ENCODE data around the gene IRGC. TPM values are rescaled to one million over a fixed set of nuclear protein-coding genes. Genes with fewer than 3 reads are reported as not detected.

The IRGC gene
- total and polyA plus RNA-seq, 2 of the 4 experiments (the other 2 are of a cell fraction) = not detected

GRCh38 chr19:43694553-43694952, 21.3 kb upstream of the IRGC start:
- H3K79me1 ChIP-seq (ENCODE audit: low read depth in 1 of 2, low read length in 2 of 2) = no peaks in the 10 kb centered on the region
- dilution Hi-C loops (cut with HindIII; ENCODE audit: low sequenced_read_pairs, unreplicated experiment) = no loop called here
- no peak overlapping the region for H3K4ac ChIP-seq (ENCODE audit: low read depth, low read length)
- no peak overlapping the region for H3K4me2 ChIP-seq (ENCODE audit: low read depth, low read length)
- H4K20me1 ChIP-seq (ENCODE audit: insufficient read depth, low read length) = no peaks in the 10 kb centered on the region
- ATAC-seq (ENCODE audit: low read depth) (no peak), DNase-seq (no peak)
- no peak overlapping the region for H3K4me3 ChIP-seq (ENCODE audit: insufficient read depth, low read depth, low read length)
- H4K91ac ChIP-seq (ENCODE audit: insufficient read depth, low read depth, low read length) = no peak overlapping the region
- POLR2A ChIA-PET (ENCODE audit: unreplicated experiment) = no interaction called here
- H2BK15ac ChIP-seq (ENCODE audit: low read depth, low read length) = no peak overlapping the region
- H3K56ac ChIP-seq (ENCODE audit: extremely low read depth, insufficient read depth, low read length) = no peak overlapping the region
- no peak overlapping the region for H3K14ac ChIP-seq (replicated peaks; ENCODE audit: low read depth, low read length)
- TF ChIP-seq MXI1 (IDR thresholded peaks at IDR 0.05; ENCODE audit: borderline replicate concordance, low read depth, low read length) (no peak), MAZ (IDR thresholded peaks at IDR 0.05; ENCODE audit: borderline replicate concordance, low read depth, low read length) (no peak), SMC3 (IDR thresholded peaks at IDR 0.05; ENCODE audit: low read depth, low read length) (no peak), FOS (IDR thresholded peaks at IDR 0.05; ENCODE audit: low read depth, low read length) (no peak), CHD1 (IDR thresholded peaks at IDR 0.05; ENCODE audit: low read depth, low read length) (no peak), ELK1 (IDR thresholded peaks at IDR 0.05; ENCODE audit: borderline replicate concordance, low read depth, low read length) (no peak), MAFK (IDR thresholded peaks at IDR 0.05; ENCODE audit: low read depth, low read length) (no peak), NFE2L2 (IDR thresholded peaks at IDR 0.05; ENCODE audit: low read depth, low read length) (no peak), RFX5 (IDR thresholded peaks at IDR 0.05; ENCODE audit: low read depth, low read length) (no peak), POLR2A (IDR thresholded peaks at IDR 0.05; ENCODE audit: low read depth, low read length) (no peak), CTCF (conservative IDR thresholded peaks at IDR 0.05; ENCODE audit: low read depth, low read length) (no peak), RCOR1 (IDR thresholded peaks at IDR 0.05; ENCODE audit: insufficient replicate concordance, low read length) (no peak), CEBPB (IDR thresholded peaks at IDR 0.05; ENCODE audit: low read depth, low read length) (no peak), RAD21 (IDR thresholded peaks at IDR 0.05; ENCODE audit: low read length) (no peak), USF2 (IDR thresholded peaks at IDR 0.05; ENCODE audit: low read depth, low read length) (no peak)
- H4K5ac ChIP-seq (ENCODE audit: low read depth, low read length) = no peak overlapping the region
- H2AK9ac ChIP-seq (replicated peaks; ENCODE audit: low read depth, low read length, poor library complexity) = no peak overlapping the region
- H4K8ac ChIP-seq (ENCODE audit: low read depth in 2 of 2, low read length in 2 of 2) = no peak overlapping the region
- H2BK20ac ChIP-seq (ENCODE audit: low read depth, low read length) = no peak overlapping the region
- BruUV-seq (replicated peaks) = no TSS peak
- H3K36me3 ChIP-seq (ENCODE audit: control insufficient read depth, insufficient read depth, low read length) = no peaks in the 10 kb centered on the region
- H3K27ac ChIP-seq (ENCODE audit: insufficient read depth, low read length) = no peak overlapping the region
- no peaks in the 10 kb centered on the region for H3K9me1 ChIP-seq (ENCODE audit: insufficient read depth, low read length)
- no peak overlapping the region for H2AFZ ChIP-seq (replicated peaks; ENCODE audit: low read length, poor library complexity)
- no peak overlapping the region for H2AK5ac ChIP-seq (ENCODE audit: low read depth, low read length)
- H3K9me3 ChIP-seq (ENCODE audit: control insufficient read depth, insufficient read depth, low read length) = peaks cover 30% of the 10 kb centered on the region
- H2BK120ac ChIP-seq (ENCODE audit: low read depth, low read length) = no peak overlapping the region
- no peak overlapping the region for H3K23ac ChIP-seq (ENCODE audit: low read depth, low read length)
- no peak overlapping the region for H2BK5ac ChIP-seq (ENCODE audit: low read depth, low read length, poor library complexity, severe bottlenecking)
- peaks cover 2% of the 10 kb centered on the region; the same call in 1 of the 2 replicates for H3K27me3 ChIP-seq (ENCODE audit: control insufficient read depth, insufficient read depth, low read length)
- H3K9ac ChIP-seq (ENCODE audit: low read depth, low read length) = no peak overlapping the region
- CTCF ChIA-PET = no interaction called here
- intact Hi-C loops (cut with micrococcal nuclease) = no loop called here
- H3K18ac ChIP-seq (ENCODE audit: low read depth, low read length) = no peak overlapping the region
- WGBS, 2 experiments (ENCODE audit: extremely low coverage in 2 of 2, insufficient read length in 1 of 2) = 76% methylated on average over 4 of the region's 5 CpGs; no CpG with 5 or more reads in 1 of the 2 experiments
- in situ Hi-C loops (cut with MboI; ENCODE audit: low sequenced_read_pairs) = no loop called here
- H3K4me1 ChIP-seq (ENCODE audit: control insufficient read depth, insufficient read depth, low read length) = no peaks in the 10 kb centered on the region

Data from IMR-90 (cell line).